Gastroesophageal sphincter (tissue), 4 donors: ENCODE measurements around the gene EWSR1. TPM values are rescaled to one million over a fixed set of nuclear protein-coding genes. Genes with fewer than 3 reads are reported as not detected.

Experiments used
- ATAC-seq: fragments of 150-250 bp; one replicate; pipeline ENCODE4 v1.9.1; 2016; ENCODE audit warnings: mild to moderate bottlenecking, moderate library complexity
- H3K27ac ChIP-seq, 4 donors: fragments of 200-600 bp; sonication (generic) in 3 of 4; 1 replicate in 3 of 4; 2 replicates in 1 of 4; pipeline ENCODE4 v1.5.1; 2016 to 2019
- H3K27me3 ChIP-seq: fragments of 200-600 bp; sonication (generic); one replicate; pipeline ENCODE4 v1.5.1; 2019
- H3K36me3 ChIP-seq, 2 donors: fragments of 200-600 bp; sonication (generic); one replicate each; pipeline ENCODE4 v1.5.1; 2019; ENCODE audit warnings: control low read depth in 1 of 2
- H3K4me1 ChIP-seq, 3 donors: fragments of 200-600 bp; sonication (generic); 1 replicate in 2 of 3; 2 replicates in 1 of 3; pipeline ENCODE4 v1.5.1; 2016 to 2019; ENCODE audit warnings: control low read depth in 2 of 3
- H3K4me3 ChIP-seq, 2 donors: fragments of 200-600 bp; sonication (generic); one replicate each; pipeline ENCODE4 v1.5.1; 2019; ENCODE audit warnings: mild to moderate bottlenecking in 1 of 2, moderate library complexity in 1 of 2
- H3K9me3 ChIP-seq, 3 donors: fragments of 200-600 bp; sonication (generic); one replicate each; pipeline ENCODE4 v1.5.1; 2017 to 2019; ENCODE audit warnings: control low read depth in 2 of 3
- CTCF ChIP-seq, 4 experiments: fragments of 200-600 bp in 2 of 4; fragments of 450-650 bp in 2 of 4; sonication (generic) in 1 of 4; IDR thresholded peaks; one replicate each; pipeline ENCODE4 v1.5.1; 2017 to 2019; ENCODE audit warnings: antibody characterized with exemption in 4 of 4, mild to moderate bottlenecking in 2 of 4, moderate library complexity in 2 of 4
- EP300 ChIP-seq: sonication (generic); formaldehyde crosslinking; IDR thresholded peaks from one replicate; pipeline ENCODE4 v1.6.1; 2017; ENCODE audit warnings: antibody characterized with exemption, mild to moderate bottlenecking
- POLR2A ChIP-seq, 2 donors: fragments of 450-650 bp; IDR thresholded peaks; one replicate each; pipeline ENCODE4 v1.6.1; 2017; ENCODE audit warnings: antibody characterized with exemption in 2 of 2, mild to moderate bottlenecking in 2 of 2, moderate library complexity in 1 of 2
- POLR2AphosphoS5 ChIP-seq: sonication (generic); formaldehyde crosslinking; IDR thresholded peaks from one replicate; pipeline ENCODE4 v1.6.1; 2017; ENCODE audit warnings: antibody characterized with exemption
- WGBS, 2 donors: methylation state at CpG; one replicate each; pipeline ENCODE4 v1.1.5; 2018; ENCODE audit warnings: low coverage in 1 of 2; 5-methylcytosine and 5-hydroxymethylcytosine counted together
- total RNA-seq, 4 donors: library from RNA; depleted of rRNA; stranded (reverse); fragments of >200 nt; gene quantifications; one replicate each; pipeline ENCODE4 v1.1.0, GENCODE V29; 2016

EWSR1 gene
- total RNA-seq, 4 donors from 2014 or later: 169 to 209 (median 204) TPM

- peaks cover 39% of the 10 kb centered on the region for H3K27me3 ChIP-seq
- H3K4me3 ChIP-seq: no peak overlapping the region
- no peak for TF ChIP-seq CTCF (IDR thresholded peaks at IDR 0.05)
- TF ChIP-seq POLR2AphosphoS5: no peak
- TF ChIP-seq POLR2A (IDR thresholded peaks at IDR 0.05): no peak
- no peak for TF ChIP-seq EP300
- no peak for ATAC-seq
- H3K4me1 ChIP-seq: peaks cover 0 to 32% (median 23%) of the 10 kb centered on the region in 3 donors
- no peak overlapping the region for H3K27ac ChIP-seq
- no peaks in the 10 kb centered on the region for H3K36me3 ChIP-seq
- H3K9me3 ChIP-seq: no peaks in the 10 kb centered on the region
- WGBS, 2 donors: 96% methylated on average over 8 of the region's 18 CpGs; no CpG with 5 or more reads in 1 of the 2 donors
Measured at GRCh38 chr22:29317827-29318454, 49.9 kb downstream of the EWSR1 start.

DNA sequence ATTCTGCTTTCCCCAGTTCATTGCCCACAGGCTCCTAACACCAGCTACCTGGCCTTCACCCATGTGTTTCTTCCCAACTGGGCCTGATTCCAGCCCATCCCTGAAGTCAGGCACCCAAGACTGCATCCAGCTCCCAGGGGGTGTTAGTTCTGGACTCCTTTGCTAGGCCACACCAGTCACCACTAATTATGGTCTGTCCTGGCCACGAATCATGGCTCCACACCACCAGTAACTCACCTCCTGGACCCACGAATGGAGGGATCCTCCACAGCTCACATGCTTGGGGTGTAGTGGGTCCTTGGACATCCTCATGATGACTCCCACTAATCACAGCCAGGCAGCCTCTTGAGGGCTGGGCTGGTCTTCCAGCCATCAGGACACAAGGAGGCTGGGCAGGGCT, 51.0 kb downstream of the EWSR1 start:
- 100% methylated on average over 1 of the region's 2 CpGs for WGBS, 2 donors
- Histone ChIP-seq H3K27ac (no peak overlapping the region), H3K9me3 (no peaks in the 10 kb centered on the region), H3K4me3 (no peak overlapping the region), H3K4me1 (peaks cover 0 to 20% (median 13%) of the 10 kb centered on the region in 3 donors), H3K36me3 (no peaks in the 10 kb centered on the region), H3K27me3 (peaks cover 28% of the 10 kb centered on the region)
- ATAC-seq: no peak
- TF ChIP-seq POLR2AphosphoS5 (no peak), CTCF (IDR thresholded peaks at IDR 0.05) (no peak), POLR2A (IDR thresholded peaks at IDR 0.05) (no peak)

GRCh38 chr22:29320546-29320945, 52.5 kb downstream of the EWSR1 start:
- TF ChIP-seq POLR2AphosphoS5 (no peak), EP300 (no peak), CTCF (IDR thresholded peaks at IDR 0.05) (no peak), POLR2A (IDR thresholded peaks at IDR 0.05) (no peak)
- H3K4me3 ChIP-seq: no peak overlapping the region
- peaks cover 13% of the 10 kb centered on the region for H3K27me3 ChIP-seq
- H3K36me3 ChIP-seq: no peaks in the 10 kb centered on the region
- H3K9me3 ChIP-seq: no peaks in the 10 kb centered on the region
- WGBS, 2 donors: 63 to 69% methylated on average over 1 of the region's 1 CpG
- H3K27ac ChIP-seq: no peak overlapping the region
- no peak for ATAC-seq
- H3K4me1 ChIP-seq: peaks cover 0 to 6% (median 3%) of the 10 kb centered on the region in 3 donors

GRCh38 chr22:29323641-29324040, 55.6 kb downstream of the EWSR1 start:
- ATAC-seq: no peak
- H3K36me3 ChIP-seq: peaks cover 0 to 23% of the 10 kb centered on the region in 2 donors
- H3K27ac ChIP-seq: no peak overlapping the region
- peaks cover 0 to 7% (median 0%) of the 10 kb centered on the region in 3 donors for H3K4me1 ChIP-seq
- no peak overlapping the region for H3K4me3 ChIP-seq
- H3K27me3 ChIP-seq: no peaks in the 10 kb centered on the region
- H3K9me3 ChIP-seq: no peaks in the 10 kb centered on the region
- TF ChIP-seq EP300 (no peak), POLR2AphosphoS5 (no peak), CTCF (IDR thresholded peaks at IDR 0.05) (no peak), POLR2A (IDR thresholded peaks at IDR 0.05) (no peak)

DNA sequence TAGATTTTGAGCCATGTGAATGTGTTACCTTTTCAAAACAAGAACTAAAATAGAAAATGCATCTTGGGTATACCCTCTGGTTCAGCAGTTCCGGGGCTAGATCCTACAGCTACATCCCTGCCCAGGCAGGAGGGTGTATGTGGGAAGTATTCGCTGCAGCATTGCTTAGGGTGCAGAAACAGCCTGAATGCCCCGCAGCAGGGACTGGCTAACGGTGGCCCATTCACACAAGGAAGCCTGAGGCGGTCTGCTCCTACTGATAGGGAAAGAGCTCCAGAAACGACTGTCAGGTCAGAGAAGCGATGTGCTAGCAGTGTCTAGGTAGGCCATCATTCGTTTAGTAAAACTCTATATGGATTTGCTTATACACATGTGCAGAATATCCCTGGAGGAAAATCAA, 57.3 kb downstream of the EWSR1 start:
- H3K27me3 ChIP-seq: no peaks in the 10 kb centered on the region
- H3K9me3 ChIP-seq: no peaks in the 10 kb centered on the region
- 75 to 78% methylated on average over 5 to 6 of the region's 8 CpGs for WGBS, 2 donors
- peaks cover 0 to 10% (median 0%) of the 10 kb centered on the region in 3 donors for H3K4me1 ChIP-seq
- TF ChIP-seq POLR2A (IDR thresholded peaks at IDR 0.05) (no peak), EP300 (no peak), CTCF (IDR thresholded peaks at IDR 0.05) (no peak), POLR2AphosphoS5 (no peak)
- no peak overlapping the region for H3K27ac ChIP-seq
- H3K4me3 ChIP-seq: no peak overlapping the region
- no peak for ATAC-seq
- H3K36me3 ChIP-seq: peaks cover 0 to 40% of the 10 kb centered on the region in 2 donors
